Measurements from ENCODE around the gene PLK3.
"Not testable (repeated sequence)": the region's sequence is repeated elsewhere in the genome, so short reads cannot be mapped to it uniquely, and the experiment has no call there.

PLK3 gene

DNA sequence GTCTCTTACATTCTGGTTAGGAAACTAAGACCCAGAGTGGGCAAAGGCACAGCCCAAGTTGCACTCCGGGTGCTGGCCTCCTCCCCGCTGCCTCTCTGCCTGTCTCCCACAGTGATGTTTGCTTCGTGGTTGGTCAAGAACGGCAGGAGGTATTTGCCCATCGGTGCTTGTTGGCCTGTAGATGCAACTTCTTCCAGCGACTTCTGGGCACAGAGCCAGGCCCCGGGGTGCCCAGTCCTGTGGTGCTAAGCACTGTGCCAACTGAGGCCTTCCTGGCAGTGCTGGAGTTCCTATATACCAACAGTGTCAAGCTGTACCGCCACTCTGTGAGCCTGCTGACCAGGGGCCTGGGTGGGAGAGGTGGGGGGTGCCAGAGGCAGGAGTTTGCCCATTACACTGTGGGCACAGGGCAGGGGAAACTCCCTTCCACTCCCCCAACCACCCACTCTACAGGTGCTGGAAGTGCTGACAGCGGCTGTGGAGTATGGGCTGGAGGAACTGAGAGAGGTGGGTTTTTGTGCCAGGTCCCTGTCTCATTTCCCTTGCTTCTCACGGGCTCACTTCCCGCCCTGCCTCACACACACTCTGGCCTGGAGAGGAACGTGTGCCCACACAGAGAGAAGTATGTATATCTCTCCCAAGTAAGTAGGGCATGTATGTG lies 10.1 kb downstream of the PLK3 start:
- DNase-seq: peak; percentile 52 to 57

DNA sequence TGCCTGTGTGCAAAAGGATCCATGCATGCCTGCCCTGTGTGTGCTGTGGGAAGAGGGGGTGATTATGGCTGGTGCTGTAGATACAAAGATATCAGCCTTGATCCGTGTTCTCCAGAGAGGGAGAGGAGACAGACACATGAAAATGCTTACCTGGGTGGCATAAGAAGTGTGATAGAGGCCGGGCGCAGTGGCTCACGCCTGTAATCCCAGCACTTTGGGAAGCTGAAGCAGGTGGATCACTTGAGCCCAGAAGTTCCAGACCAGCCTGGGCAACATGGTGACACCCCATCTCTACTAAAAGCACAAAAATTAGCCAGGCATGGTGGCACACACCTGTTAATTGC lies 10.6 kb downstream of the PLK3 start:
- DNase-seq: not testable (repeated sequence)

GRCh38 chr1:44811234-44811633 lies 11.1 kb downstream of the PLK3 start:
- no peak for DNase-seq

DNA sequence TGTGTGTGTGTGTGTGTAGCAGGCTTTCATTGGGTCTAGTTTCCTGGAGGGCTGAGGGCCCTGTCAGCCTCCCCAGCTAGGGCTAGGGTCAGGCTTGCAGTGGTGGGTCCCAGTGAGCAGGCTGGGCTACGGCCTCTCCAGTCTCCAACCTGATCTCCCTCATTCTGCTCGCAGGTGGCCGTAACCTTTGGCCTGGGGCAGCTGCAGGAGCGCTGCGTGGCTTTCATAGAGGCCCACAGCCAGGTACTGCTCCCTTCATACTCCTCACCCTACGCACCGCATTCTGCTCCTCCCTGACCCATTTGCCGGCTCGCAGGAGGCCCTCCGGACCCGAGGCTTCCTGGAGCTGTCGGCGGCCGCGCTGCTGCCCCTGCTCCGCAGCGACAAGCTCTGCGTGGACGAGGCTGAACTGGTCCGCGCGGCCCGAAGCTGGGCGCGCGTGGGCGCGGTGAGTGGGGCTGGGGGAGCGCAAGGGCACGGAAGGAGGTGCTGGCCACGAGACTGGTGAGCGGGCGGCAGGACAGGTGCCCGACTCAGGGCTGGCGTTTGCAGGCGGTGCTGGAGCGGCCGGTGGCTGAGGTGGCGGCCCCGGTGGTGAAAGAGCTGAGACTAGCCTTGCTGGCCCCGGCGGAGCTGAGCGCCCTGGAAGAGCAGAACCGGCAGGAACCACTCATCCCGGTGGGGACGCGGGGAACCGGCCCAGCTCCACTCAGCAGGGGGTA lies 12.8 kb downstream of the PLK3 start:
- DNase-seq: no peak

GRCh38 chr1:44815926-44816325 lies 15.7 kb downstream of the PLK3 start:
- not testable (repeated sequence) for DNase-seq

DNA sequence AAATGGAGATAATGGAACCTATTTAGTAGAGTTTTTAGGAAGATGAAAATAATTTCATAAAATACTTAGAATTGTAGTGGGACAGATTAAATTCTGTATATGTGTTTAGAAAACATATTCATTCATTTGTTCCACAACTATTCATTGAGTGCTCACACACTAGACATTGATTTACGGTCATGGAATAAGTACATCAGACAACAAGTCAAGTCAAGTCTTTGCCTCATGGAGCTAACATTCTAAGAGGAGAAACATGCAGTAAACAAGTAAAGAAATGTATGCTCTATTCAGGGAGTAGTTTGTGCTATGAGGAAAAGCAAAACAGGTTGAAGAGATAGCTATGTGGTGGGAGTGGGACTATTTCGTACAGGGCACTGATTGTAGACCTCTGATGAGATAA lies 17.1 kb downstream of the PLK3 start:
- DNase-seq: no peak

GRCh38 chr1:44817771-44818495 lies 17.8 kb downstream of the PLK3 start:
- DNase-seq: no peak

GRCh38 chr1:44819196-44819607 lies 19.0 kb downstream of the PLK3 start:
- no peak for DNase-seq

- peak; percentile 82 to 84 for DNase-seq
Measured at GRCh38 chr1:44819608-44820327, 19.6 kb downstream of the PLK3 start.

DNA sequence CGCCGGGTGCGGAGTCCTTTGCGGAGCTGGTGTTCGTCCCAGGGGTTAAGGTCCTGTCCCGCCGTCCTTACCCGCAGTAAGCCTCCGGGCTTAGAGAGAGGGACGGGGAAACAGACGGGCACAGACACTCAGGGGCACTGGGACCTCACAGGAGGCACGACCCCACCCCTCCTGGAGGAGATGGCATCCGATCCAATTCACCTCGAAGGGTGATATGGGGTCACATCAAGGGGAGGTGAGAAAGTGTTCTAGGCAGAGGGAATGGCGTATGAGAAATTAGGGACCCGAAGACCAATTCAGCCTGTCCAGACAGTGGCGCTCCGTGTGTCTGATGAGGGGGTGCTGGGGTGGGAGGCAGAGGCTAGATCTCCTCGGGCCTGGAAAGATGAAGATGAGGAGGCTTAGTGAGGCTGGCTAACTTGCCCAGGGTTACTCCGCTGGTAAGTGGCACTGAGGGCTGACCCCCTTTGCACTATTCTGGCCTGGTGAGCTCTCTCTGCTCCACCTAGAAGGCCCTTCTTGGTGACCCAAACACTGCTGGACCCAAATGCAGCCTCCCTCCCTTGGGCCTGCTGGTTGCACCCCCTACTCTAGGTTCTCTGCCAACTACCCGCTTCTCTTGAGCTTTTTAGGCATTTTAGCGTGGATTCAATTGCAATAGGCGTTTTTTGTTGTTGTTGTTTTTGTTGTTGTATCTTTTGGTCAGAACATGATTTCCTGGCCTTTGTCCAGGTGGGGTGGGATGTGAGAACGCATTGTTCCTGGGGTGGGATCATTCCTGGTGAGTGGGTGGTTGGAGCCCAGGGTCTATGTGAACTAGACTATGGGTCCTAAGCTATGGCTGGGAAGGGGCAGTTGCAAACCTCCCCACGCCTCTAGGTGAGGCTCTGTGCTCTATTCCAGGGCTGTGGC lies 20.4 kb downstream of the PLK3 start:
- DNase-seq: peak in 1 of 2 donors; percentile 11

DNA sequence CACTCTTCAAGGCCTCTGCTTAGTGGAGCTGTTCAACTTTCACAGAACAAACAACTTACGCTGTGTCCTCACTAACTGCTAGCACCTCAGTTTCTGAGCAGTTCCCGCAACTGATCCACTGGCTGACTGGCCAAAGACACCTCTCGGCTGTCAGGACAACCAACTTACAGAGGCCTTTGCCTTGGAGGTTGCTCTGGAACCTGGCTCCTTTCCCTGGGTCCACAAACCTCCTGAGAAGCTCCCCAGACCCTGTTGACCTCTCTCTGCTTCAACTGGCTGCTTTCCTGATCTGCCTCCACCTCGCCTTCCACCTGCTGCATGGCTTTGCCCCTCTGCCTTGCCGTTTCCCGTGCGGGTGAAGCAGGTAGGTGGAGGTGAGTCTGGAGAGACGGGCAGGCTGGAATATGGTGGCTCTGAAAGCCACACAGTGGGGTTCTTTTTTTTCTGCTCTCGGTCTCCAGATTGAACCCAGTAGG lies 21.1 kb downstream of the PLK3 start:
- no peak for DNase-seq

DNA sequence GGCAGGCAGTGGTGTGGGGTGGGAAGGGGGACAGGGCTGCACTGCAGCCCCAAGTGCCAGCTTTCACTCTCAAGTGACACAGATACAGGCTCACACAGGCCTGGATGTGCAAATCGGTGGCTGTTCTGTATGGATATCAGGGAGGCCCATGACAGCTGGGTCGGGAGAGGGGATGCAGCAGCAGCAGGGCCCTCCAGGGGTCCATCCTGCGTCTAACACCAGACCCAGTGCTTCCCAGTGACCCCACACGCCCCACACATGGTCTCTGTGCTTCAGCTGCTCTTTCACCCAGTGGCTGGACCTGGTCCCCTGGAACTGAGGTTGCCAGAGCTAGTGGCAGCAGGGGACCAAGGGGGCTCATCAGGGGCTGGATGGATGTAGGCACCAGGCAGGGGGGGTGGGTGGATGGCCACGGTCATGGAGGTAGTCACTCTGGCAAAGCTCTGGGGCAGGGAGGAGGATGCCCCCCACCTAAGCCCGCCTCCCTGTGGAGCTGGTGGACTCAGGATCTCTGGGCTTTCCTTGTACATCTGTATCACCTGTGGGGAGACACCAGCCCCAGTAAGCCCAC lies 22.0 kb downstream of the PLK3 start:
- DNase-seq: no peak

DNA sequence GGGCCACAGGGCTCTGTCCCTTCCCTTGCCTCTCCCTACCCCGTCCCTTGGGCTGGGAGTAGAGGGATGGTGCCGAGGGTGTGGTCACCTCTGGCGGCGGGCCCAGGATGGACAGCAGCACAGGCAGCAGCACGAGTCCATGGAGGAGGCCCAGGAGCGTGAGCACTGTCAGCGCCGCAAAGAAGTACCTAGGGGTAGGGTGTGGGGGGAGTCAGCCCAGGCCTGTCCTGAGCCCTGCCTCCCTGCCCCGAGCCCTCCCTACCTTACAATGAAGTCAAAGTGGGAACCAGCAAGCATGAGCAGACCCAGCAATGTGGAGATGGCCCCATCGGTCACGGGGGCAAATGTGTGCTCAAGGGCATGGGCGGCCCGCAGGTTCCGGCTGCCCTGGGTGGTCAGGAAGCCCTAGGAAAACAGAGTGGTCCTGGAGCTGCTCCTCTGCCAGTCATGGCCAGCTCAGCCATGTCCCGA lies 22.8 kb downstream of the PLK3 start:
- no peak for DNase-seq

DNA sequence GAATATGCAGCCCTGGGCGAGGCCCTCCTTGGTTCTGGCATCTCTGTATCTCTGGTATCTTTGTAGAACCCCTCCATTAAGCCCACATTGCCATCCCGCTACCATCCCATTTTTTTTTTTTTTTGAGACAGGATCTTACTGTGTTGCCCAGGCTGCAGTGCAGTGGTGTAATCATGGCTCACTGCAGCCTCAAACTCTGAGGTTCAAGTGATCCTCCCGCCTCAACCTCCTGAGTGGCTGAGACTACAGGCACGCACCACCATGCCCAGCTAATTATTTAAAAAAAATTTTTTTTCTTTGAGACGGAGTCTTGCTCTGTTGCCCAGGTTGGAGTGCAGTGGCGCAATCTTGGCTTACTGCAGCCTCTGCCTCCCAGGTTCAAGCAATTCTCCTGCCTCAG lies 24.2 kb downstream of the PLK3 start:
- DNase-seq: not testable (repeated sequence)

- DNase-seq: no peak
Measured at GRCh38 chr1:44826375-44827196, 26.4 kb downstream of the PLK3 start.

GRCh38 chr1:44827197-44828002 lies 27.2 kb downstream of the PLK3 start:
- DNase-seq: no peak

DNA sequence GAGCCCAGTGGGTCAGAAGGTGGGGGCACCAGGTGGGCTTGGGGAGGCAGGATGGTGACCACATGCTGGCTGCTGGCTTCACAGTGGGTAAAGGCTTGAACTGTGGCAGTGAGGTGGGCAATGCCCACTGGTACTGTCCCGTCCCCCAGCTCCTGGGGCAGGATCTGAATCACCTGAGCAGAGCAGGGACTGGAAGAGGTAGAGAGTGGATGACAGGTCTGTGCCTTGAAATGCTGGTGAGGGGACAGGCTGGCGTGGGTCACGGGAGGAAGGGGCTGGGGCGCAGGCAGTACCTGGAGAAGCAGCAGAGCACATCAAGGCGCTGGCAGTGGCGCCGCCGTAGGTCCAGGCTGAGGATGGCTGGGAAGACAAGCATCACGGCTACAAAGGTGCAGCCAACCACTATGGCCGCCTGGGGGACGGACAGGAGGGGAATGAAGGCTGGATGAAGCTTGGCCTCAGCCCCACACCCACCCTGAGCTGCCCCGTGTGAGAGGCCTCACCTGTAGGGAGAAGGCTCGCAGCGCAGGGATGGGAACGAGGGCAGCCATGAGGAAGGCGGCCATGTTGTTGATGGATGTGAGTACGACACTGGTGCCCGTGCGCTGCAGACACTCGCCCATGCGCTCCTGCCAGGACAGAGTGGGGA lies 27.9 kb downstream of the PLK3 start:
- DNase-seq: no peak

- no peak for DNase-seq
Measured at GRCh38 chr1:44828841-44829440, 28.8 kb downstream of the PLK3 start.
